D721Med (cell line): ENCODE results near the gene DDRGK1.

Experiments used
- DNase-seq: peaks from one replicate; pipeline ENCODE4 v3.0.0; 2011; ENCODE audit warnings: low spot score; ENCODE audit not compliant: insufficient read length
- FAIRE-seq: peaks from 2 replicates; lab custom pipeline; 2011; peaks lifted over from hg19 to GRCh38; lab: Jason Lieb, UNC
- CTCF ChIP-seq: IDR thresholded peaks from 2 replicates; pipeline ENCODE4 v1.5.1; 2012; ENCODE audit warnings: mild to moderate bottlenecking, control low read depth; ENCODE audit not compliant: insufficient read depth; ENCODE audit errors: missing control alignments

Gene DDRGK1

GRCh38 chr20:3177746-3178485, 26.6 kb downstream of the DDRGK1 start:
- no peak for FAIRE-seq
- TF ChIP-seq CTCF, result no peak
- no peak for DNase-seq

GRCh38 chr20:3175270-3175669, 29.2 kb downstream of the DDRGK1 start:
- FAIRE-seq (no peak), DNase-seq (no peak)
- TF ChIP-seq CTCF, result no peak

- DNase-seq (no peak), FAIRE-seq (no peak)
- TF ChIP-seq CTCF, result no peak
Observed at GRCh38 chr20:3174442-3175261, 29.8 kb downstream of the DDRGK1 start.

- no peak for FAIRE-seq
- TF ChIP-seq CTCF, result no peak
- DNase-seq, result peak; percentile 60
Observed at GRCh38 chr20:3173610-3174441, 30.7 kb downstream of the DDRGK1 start.

GRCh38 chr20:3172933-3173609, 31.4 kb downstream of the DDRGK1 start, which contains the start of gene LZTS3:
Gene LZTS3, minus strand, starts transcription at chr20:3173549. Its CDS starts 6,386 bp downstream, at chr20:3167163.
- TF ChIP-seq CTCF, result no peak
- DNase-seq (peak; percentile 47), FAIRE-seq (no peak)

GRCh38 chr20:3172126-3172932, 32.2 kb downstream of the DDRGK1 start:
- no peak for DNase-seq
- FAIRE-seq, result no peak
- TF ChIP-seq CTCF, result no peak
